ENCODE data around the gene CCNK. TPM values are rescaled to one million over a fixed set of nuclear protein-coding genes. Genes with fewer than 3 reads are reported as not detected.

Gene CCNK
- total RNA-seq, 1 experiment from 2014 or later, result 104 TPM

GRCh38 chr14:99524804-99525698, 43.8 kb downstream of the CCNK start:
- Histone ChIP-seq H3K4me1 (peaks cover 47% of the 10 kb centered on the region), H3K4me3 (ENCODE audit: low read depth, low read length) (no peak overlapping the region), H3K9me3 (no peaks in the 10 kb centered on the region), H3K27me3 (replicated peaks; ENCODE audit: control insufficient read depth, insufficient read depth, low read length) (no peaks in the 10 kb centered on the region), H3K36me3 (ENCODE audit: control insufficient read depth, insufficient read depth, low read length) (no peaks in the 10 kb centered on the region; the same call in 1 of the 2 replicates)
- peaks cover 49% of the 10 kb centered on the region for H3K36me3 Mint-ChIP-seq (ENCODE audit: insufficient read depth, unreplicated experiment)
- CTCF ChIA-PET, result interaction anchor here (0.8 to 4.5 kb wide), 5 partner anchors 13 to 102 kb away, joined by 3 to 15 read pairs (median 6); partner anchors contain the start of gene CCDC85C
- BruUV-seq (replicated peaks), result no TSS peak
- H3K9me3 Mint-ChIP-seq (ENCODE audit: unreplicated experiment), result no peaks in the 10 kb centered on the region
- peak; percentile 62 to 69 for DNase-seq
- H3K4me3 Mint-ChIP-seq (ENCODE audit: unreplicated experiment), result no peak overlapping the region
- no peaks in the 10 kb centered on the region for H3K27me3 Mint-ChIP-seq (ENCODE audit: insufficient read depth, unreplicated experiment)
- POLR2A ChIA-PET, result no interaction called here
- TF ChIP-seq, protein P1, sequence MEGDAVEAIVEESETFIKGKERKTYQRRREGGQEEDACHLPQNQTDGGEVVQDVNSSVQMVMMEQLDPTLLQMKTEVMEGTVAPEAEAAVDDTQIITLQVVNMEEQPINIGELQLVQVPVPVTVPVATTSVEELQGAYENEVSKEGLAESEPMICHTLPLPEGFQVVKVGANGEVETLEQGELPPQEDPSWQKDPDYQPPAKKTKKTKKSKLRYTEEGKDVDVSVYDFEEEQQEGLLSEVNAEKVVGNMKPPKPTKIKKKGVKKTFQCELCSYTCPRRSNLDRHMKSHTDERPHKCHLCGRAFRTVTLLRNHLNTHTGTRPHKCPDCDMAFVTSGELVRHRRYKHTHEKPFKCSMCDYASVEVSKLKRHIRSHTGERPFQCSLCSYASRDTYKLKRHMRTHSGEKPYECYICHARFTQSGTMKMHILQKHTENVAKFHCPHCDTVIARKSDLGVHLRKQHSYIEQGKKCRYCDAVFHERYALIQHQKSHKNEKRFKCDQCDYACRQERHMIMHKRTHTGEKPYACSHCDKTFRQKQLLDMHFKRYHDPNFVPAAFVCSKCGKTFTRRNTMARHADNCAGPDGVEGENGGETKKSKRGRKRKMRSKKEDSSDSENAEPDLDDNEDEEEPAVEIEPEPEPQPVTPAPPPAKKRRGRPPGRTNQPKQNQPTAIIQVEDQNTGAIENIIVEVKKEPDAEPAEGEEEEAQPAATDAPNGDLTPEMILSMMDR (IDR thresholded peaks at IDR 0.05; ENCODE audit: insufficient read depth in 1 of 2, low read depth in 1 of 2, low read length in 1 of 2, severe bottlenecking in 1 of 2, unreplicated experiment in 1 of 2), result peak; percentile 23 to 28
- H3K27ac Mint-ChIP-seq (ENCODE audit: unreplicated experiment), result peak overlapping the region; percentile 84
- intact Hi-C loops (cut with micrococcal nuclease; ENCODE audit: unreplicated experiment), result loop anchor here (5.0 kb wide), 2 partner anchors 207 to 362 kb away; no protein-coding TSS in a partner anchor
- peaks cover 8% of the 10 kb centered on the region for H3K4me1 Mint-ChIP-seq (ENCODE audit: low read depth, unreplicated experiment)

- Histone ChIP-seq H3K4me1 (peaks cover 46% of the 10 kb centered on the region), H3K9me3 (no peaks in the 10 kb centered on the region), H3K36me3 (ENCODE audit: control insufficient read depth, insufficient read depth, low read length) (no peaks in the 10 kb centered on the region; the same call in 1 of the 2 replicates), H3K27me3 (replicated peaks; ENCODE audit: control insufficient read depth, insufficient read depth, low read length) (no peaks in the 10 kb centered on the region), H3K4me3 (ENCODE audit: low read depth, low read length) (no peak overlapping the region)
- Mint-ChIP-seq H3K27ac (ENCODE audit: unreplicated experiment) (peak overlapping the region; percentile 84), H3K4me3 (ENCODE audit: unreplicated experiment) (no peak overlapping the region), H3K4me1 (ENCODE audit: low read depth, unreplicated experiment) (peaks cover 8% of the 10 kb centered on the region), H3K36me3 (ENCODE audit: insufficient read depth, unreplicated experiment) (peaks cover 50% of the 10 kb centered on the region), H3K27me3 (ENCODE audit: insufficient read depth, unreplicated experiment) (no peaks in the 10 kb centered on the region), H3K9me3 (ENCODE audit: unreplicated experiment) (no peaks in the 10 kb centered on the region)
- TF ChIP-seq, protein P1 (IDR thresholded peaks at IDR 0.05; ENCODE audit: insufficient read depth in 1 of 2, low read depth in 1 of 2, low read length in 1 of 2, severe bottlenecking in 1 of 2, unreplicated experiment in 1 of 2), result no peak
- intact Hi-C loops (cut with micrococcal nuclease; ENCODE audit: unreplicated experiment), result no loop called here
- DNase-seq, result no peak
- no TSS peak for BruUV-seq (replicated peaks)
- ChIA-PET CTCF (interaction anchor here (1.7 to 4.5 kb wide), 4 partner anchors 12 to 79 kb away, joined by 4 to 15 read pairs (median 9); partner anchors contain the start of gene CCDC85C), POLR2A (no interaction called here)
Measured at GRCh38 chr14:99525699-99526080, 44.5 kb downstream of the CCNK start.

GRCh38 chr14:99527026-99527425, 45.8 kb downstream of the CCNK start:
- no peaks in the 10 kb centered on the region for H3K9me3 ChIP-seq

More at GRCh38 chr14:99527026-99527425, 45.8 kb downstream of the CCNK start:
- no peaks in the 10 kb centered on the region for H3K36me3 ChIP-seq (ENCODE audit: control insufficient read depth, insufficient read depth, low read length)
- no peak overlapping the region for H3K27ac Mint-ChIP-seq (ENCODE audit: unreplicated experiment)
- no peak overlapping the region for H3K4me3 ChIP-seq (ENCODE audit: low read depth, low read length)
- H3K4me1 Mint-ChIP-seq (ENCODE audit: low read depth, unreplicated experiment), result peaks cover 8% of the 10 kb centered on the region
- ChIA-PET POLR2A (no interaction called here), CTCF (interaction anchor here (2.5 kb wide), 1 partner anchor 78 kb away, joined by 12 read pairs; the partner anchor contains the start of gene CCDC85C)
- intact Hi-C loops (cut with micrococcal nuclease; ENCODE audit: unreplicated experiment), result no loop called here
- TF ChIP-seq, protein P1 (IDR thresholded peaks at IDR 0.05; ENCODE audit: insufficient read depth in 1 of 2, low read depth in 1 of 2, low read length in 1 of 2, severe bottlenecking in 1 of 2, unreplicated experiment in 1 of 2), result no peak
- peaks cover 33% of the 10 kb centered on the region for H3K4me1 ChIP-seq
- no TSS peak for BruUV-seq (replicated peaks)
- H3K4me3 Mint-ChIP-seq (ENCODE audit: unreplicated experiment), result no peak overlapping the region
- H3K27me3 Mint-ChIP-seq (ENCODE audit: insufficient read depth, unreplicated experiment), result no peaks in the 10 kb centered on the region
- no peaks in the 10 kb centered on the region for H3K9me3 Mint-ChIP-seq (ENCODE audit: unreplicated experiment)
- H3K27me3 ChIP-seq (replicated peaks; ENCODE audit: control insufficient read depth, insufficient read depth, low read length), result no peaks in the 10 kb centered on the region
- DNase-seq, result no peak
- peaks cover 43% of the 10 kb centered on the region for H3K36me3 Mint-ChIP-seq (ENCODE audit: insufficient read depth, unreplicated experiment)

All from Caco-2 (cell line).